GM08714 (cell line): Measurements from ENCODE around the gene HNMT.
"Not testable (repeated sequence)": the region's sequence is repeated elsewhere in the genome, so short reads cannot be mapped to it uniquely, and the experiment has no call there.

Experiments
- H3K4me3 ChIP-seq: fragments of 200-500 bp; sonication (Bioruptor generic); 2 replicates; pipeline ENCODE4 v1.5.1; 2014; ENCODE audit warnings: mild to moderate bottlenecking, low read length, inconsistent platforms
- ZNF274 ChIP-seq: IDR thresholded peaks from 2 replicates; pipeline ENCODE4 v1.6.1; 2012; ENCODE audit warnings: mild to moderate bottlenecking, low read depth, low read length

HNMT gene

DNA sequence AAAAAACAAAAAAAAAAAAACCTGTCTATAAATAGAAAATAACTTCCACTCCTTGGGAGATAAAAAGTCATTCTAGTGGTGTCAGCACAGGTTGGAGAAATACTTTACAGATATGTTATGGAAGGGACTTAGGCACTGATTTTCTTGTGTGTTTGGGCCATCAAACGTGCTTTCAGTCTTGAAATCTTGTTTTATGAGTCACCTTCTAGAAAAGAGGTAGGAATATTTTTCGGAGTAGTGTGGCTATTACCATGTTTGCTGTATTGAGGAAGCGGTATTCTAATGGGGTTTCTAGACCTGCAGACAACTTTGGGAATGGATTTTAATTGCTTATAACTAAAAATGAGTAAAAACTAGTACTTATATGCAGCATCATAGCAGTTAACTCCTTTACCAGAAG, 12.0 kb downstream of the HNMT start:
- TF ChIP-seq ZNF274, result no peak

DNA sequence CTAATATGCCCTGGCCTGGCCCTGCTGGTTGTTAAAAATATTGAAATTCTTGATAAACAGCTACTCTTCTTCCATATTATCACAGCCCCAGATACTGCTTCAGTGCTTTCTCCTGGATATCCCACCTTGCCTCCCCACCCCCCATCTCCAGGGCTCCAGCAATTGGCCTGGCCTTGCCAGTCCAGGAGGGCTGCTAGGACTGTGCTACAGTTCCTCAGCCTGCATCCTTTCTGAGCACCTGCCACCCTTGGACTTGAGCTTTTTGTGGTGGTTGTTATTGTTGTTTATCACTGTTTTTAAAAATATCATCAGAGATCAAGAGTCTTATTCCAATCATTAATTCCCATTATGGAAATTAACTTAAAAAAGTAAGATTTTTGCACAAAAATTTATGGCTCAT, 13.5 kb downstream of the HNMT start:
- no peak overlapping the region for H3K4me3 ChIP-seq
- no peak for TF ChIP-seq ZNF274

More for the DNA sequence above, 12.0 kb downstream of the HNMT start:
- H3K4me3 ChIP-seq, result no peak overlapping the region

GRCh38 chr2:137980459-137980858, 16.2 kb downstream of the HNMT start:
- no peak overlapping the region for H3K4me3 ChIP-seq
- no peak for TF ChIP-seq ZNF274

DNA sequence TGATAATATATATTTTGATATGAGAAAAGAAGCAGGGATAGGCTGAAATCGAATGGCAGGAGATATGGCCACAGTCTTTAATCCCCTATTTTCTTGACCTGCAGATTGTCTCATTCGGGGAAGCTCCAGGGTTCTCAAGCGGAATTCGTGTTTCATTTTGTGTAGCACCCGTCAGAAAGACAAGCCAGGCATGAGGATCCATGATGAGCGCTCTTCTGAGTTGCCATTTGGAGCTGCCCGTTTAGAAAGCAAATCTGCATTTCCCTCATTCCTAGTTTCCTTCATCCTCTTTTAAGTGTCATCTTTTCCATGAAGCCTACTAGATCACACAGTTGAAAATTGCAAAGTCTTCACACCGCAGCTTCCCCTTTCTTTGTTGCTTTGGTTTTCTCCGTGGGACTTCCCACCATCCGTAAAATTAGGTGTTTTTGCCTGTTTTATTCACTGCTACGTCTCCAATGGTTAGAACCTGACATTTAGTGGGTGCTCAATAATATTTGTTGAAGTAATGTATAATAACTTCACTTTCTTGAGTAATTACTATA, 16.9 kb downstream of the HNMT start:
- no peak overlapping the region for H3K4me3 ChIP-seq
- no peak for TF ChIP-seq ZNF274

GRCh38 chr2:137983581-137983980, 19.3 kb downstream of the HNMT start:
- no peak for TF ChIP-seq ZNF274
- no peak overlapping the region for H3K4me3 ChIP-seq

GRCh38 chr2:137986268-137986667, 22.0 kb downstream of the HNMT start:
- no peak overlapping the region for H3K4me3 ChIP-seq
- TF ChIP-seq ZNF274, result no peak

GRCh38 chr2:137987011-137987410, 22.7 kb downstream of the HNMT start:
- TF ChIP-seq ZNF274, result no peak
- no peak overlapping the region for H3K4me3 ChIP-seq

DNA sequence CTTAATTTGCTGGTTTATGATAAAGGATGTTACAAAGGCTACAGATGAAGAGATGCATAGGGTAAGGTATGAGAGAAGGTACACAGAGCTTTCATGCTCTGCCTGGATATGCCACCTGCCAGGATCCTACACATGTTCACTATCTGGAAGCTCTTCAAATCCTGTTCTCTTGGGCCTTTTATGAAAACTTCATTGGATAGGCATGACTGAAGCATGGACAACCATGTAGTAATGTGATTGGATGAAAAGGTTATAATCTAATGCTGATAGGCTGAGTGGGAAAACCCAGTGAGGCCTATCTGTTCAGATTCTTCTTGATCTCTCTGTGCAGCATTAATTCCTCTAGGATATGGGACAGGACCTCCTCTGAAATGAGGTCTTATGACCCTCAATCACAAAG, 26.8 kb downstream of the HNMT start:
- H3K4me3 ChIP-seq, result no peak overlapping the region
- no peak for TF ChIP-seq ZNF274

- no peak for TF ChIP-seq ZNF274
- H3K4me3 ChIP-seq, result no peak overlapping the region
These were observed 27.9 kb downstream of the HNMT start for GRCh38 chr2:137992039-137992646.

DNA sequence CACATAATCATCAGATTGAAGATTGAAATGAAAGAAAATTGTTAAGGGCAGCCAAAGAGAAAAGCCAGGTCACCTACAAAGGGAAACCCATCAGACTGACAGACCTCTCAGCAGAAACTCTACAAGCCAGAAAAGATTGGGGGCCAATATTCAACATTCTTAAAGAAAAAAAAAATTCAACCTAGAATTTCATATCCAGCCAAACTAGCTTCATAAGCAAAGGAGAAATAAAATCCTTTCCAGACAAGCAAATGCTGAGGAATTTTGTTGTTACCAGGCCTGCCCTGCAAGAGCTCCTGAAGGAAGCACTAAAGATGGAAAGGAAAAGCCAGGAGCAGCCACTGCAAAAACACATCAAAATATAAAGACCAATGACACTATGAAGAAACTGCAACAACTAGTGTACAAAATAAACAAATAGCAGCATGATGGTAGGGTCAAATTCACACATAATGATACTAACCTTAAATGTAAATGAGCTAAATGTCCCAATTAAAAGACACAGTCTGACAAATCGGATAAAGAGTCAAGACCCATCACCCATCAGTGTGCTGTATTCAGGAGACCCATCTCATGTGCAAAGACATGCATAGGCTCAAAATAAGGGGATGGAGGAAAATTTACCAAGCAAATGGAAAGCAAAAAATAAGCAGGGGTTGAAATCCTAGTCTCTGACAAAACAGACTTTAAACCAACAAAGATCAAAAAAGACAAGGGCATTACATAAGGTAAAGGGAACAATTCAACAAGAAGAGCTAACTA, 29.6 kb downstream of the HNMT start:
- not testable (repeated sequence) for H3K4me3 ChIP-seq

DNA sequence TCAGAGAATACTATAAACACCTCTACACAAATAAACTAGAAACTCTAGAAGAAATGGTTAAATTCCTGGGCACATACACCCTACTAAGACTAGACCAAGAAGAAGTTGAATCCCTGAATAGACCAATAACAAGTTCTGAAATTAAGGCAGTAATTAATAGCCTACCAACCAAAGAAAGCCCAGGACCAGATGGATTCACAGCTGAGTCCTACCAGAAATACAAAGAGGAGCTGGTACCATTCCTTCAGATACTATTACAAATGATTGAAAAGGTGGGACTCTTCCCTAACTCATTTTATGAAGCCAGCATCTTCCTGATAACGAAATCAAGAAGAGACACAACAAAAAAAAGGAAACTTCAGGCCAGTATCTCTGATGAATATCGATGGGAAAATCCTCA, 31.1 kb downstream of the HNMT start:
- H3K4me3 ChIP-seq, result not testable (repeated sequence)

DNA sequence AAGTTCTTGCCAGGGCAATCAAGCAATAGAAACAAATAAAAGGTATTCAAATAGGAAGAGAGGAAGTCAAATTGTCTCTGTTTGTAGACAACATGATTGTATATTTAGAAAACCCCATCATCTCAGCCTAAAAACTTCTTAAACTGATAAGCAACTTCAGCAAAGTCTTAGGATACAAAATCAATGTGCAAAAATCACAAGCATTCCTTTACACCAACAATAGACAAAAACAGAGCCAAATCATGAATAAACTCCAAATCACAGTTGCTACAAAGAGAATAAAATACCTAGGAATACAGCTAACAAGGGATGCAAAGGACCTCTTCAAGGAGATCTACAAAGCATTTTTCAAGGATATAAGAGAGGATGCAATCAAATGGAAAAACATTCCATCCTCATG, 31.9 kb downstream of the HNMT start:
- H3K4me3 ChIP-seq, result not testable (repeated sequence)

GRCh38 chr2:137997733-137998132, 33.5 kb downstream of the HNMT start:
- no peak for TF ChIP-seq ZNF274
- no peak overlapping the region for H3K4me3 ChIP-seq

DNA sequence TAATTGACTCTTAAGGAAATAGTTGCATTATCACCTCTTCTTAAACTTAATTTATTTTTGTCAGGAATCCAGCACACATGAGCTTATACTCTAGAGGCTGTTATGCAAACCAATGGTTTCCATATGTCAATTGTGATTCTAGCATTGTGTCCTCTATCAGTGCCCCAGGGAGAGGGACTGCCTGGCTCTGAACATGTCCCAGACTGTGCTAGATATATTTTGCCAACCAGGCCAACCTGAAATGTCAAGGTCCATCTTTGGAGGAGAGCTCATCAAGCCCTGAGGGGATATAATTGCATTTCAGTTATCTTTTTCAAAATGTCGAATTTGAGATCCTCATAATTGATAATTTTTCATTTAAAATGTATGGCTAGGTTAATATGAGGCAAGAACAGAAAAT, 34.2 kb downstream of the HNMT start:
- TF ChIP-seq ZNF274, result no peak
- H3K4me3 ChIP-seq, result no peak overlapping the region

DNA sequence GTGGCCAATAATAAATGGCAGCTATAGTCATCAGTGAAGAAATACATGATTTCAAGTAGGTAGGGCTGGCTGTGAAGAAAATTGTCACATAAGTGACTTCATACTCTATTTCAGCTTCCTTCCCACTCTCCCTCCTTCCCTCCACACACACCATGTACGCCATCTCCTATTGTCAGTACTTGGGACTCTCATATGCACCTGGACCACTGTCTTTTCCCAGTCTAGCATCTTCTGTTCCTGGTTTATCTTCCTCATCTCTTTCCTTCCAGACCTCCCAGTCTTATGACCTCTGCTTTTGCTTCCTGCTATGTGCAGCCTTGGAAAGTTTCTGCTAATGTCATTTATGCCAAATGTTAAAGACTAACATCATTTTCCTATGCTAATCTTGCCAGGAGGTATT, 35.0 kb downstream of the HNMT start:
- no peak overlapping the region for H3K4me3 ChIP-seq
- no peak for TF ChIP-seq ZNF274

DNA sequence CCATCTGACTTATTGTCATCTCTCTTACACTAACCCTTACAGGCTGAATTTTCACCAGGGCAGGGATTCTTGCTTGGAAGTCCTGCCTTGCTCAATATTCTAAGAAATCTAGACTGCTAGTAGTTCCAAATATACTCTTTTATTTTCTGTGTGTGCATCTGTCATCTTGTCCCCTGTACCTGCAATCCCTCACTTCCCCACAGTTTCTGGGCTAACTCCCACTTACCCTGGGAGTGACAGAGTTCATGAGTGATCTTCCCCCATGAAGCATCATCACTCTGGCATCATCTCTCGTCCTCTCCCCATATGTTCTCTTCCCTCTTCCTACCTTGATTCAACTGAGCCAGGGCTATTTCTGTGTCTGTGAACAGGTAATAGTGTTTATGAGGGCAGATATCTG, 35.7 kb downstream of the HNMT start:
- TF ChIP-seq ZNF274, result no peak
- no peak overlapping the region for H3K4me3 ChIP-seq
